Neuronal stem cell (in vitro differentiated cells): ENCODE measurements around the gene ITSN1.

Source experiments
- DNase-seq: peaks from one replicate; pipeline ENCODE4 v3.0.0-alpha.2; 2013; ENCODE audit warnings: low spot score
- H2AFZ ChIP-seq: one replicate; pipeline ENCODE4 v1.6.1; 2013; ENCODE audit warnings: mild to moderate bottlenecking, low read length, inconsistent platforms
- H2AK5ac ChIP-seq: 2 replicates; pipeline ENCODE4 v1.6.1; 2013; ENCODE audit warnings: low read depth, mild to moderate bottlenecking, inconsistent platforms, low read length, moderate library complexity, mixed read lengths
- H2BK120ac ChIP-seq: 2 replicates; pipeline ENCODE4 v1.6.1; 2013; ENCODE audit warnings: low read depth, mild to moderate bottlenecking, inconsistent platforms, low read length, moderate library complexity, mixed read lengths
- H2BK12ac ChIP-seq: one replicate; pipeline ENCODE4 v1.6.1; 2013; ENCODE audit warnings: low read length, inconsistent platforms
- H2BK15ac ChIP-seq: 2 replicates; pipeline ENCODE4 v1.6.1; 2013; ENCODE audit warnings: mild to moderate bottlenecking, low read length, inconsistent platforms, mixed read lengths
- H2BK5ac ChIP-seq: one replicate; pipeline ENCODE4 v1.6.1; 2013; ENCODE audit warnings: inconsistent platforms, mild to moderate bottlenecking, low read length, moderate library complexity
- H3K14ac ChIP-seq: one replicate; pipeline ENCODE4 v1.6.1; 2013; ENCODE audit warnings: low read length, inconsistent platforms
- H3K18ac ChIP-seq: 2 replicates; pipeline ENCODE4 v1.6.1; 2013; ENCODE audit warnings: low read length, inconsistent platforms
- H3K23ac ChIP-seq: 2 replicates; pipeline ENCODE4 v1.6.1; 2013; ENCODE audit warnings: low read depth, mild to moderate bottlenecking, mixed read lengths, low read length, inconsistent platforms; ENCODE audit not compliant: poor library complexity
- H3K27ac ChIP-seq: replicated peaks from 3 replicates; pipeline ENCODE4 v1.5.1; 2013; ENCODE audit warnings: low read length, inconsistent platforms
- H3K27me3 ChIP-seq, 3 experiments: 2 replicates each; pipeline ENCODE4 v1.6.1; 2013; ENCODE audit warnings: low read length in 3 of 3, mild to moderate bottlenecking in 2 of 3, inconsistent platforms in 1 of 3, low read depth in 1 of 3, mixed read lengths in 1 of 3, moderate library complexity in 1 of 3; ENCODE audit not compliant: control insufficient read depth in 3 of 3, insufficient read depth in 3 of 3
- H3K36me3 ChIP-seq, 2 donors: replicated peaks in 1 of 2; 2 replicates each; pipeline ENCODE4 v1.6.1; 2013; ENCODE audit warnings: low read length in 2 of 2; ENCODE audit not compliant: control insufficient read depth in 2 of 2, insufficient read depth in 2 of 2
- H3K4ac ChIP-seq: 2 replicates; pipeline ENCODE4 v1.6.1; 2013; ENCODE audit warnings: inconsistent platforms, mild to moderate bottlenecking, low read length, moderate library complexity
- H3K4me1 ChIP-seq, 2 donors: 1 replicate in 1 of 2; 2 replicates in 1 of 2; pipeline ENCODE4 v1.6.1; 2013; ENCODE audit warnings: low read length in 2 of 2, low read depth in 1 of 2; ENCODE audit not compliant: control insufficient read depth in 2 of 2, insufficient read depth in 1 of 2
- H3K4me2 ChIP-seq: one replicate; pipeline ENCODE4 v1.6.1; 2013; ENCODE audit warnings: mild to moderate bottlenecking, low read length, inconsistent platforms; ENCODE audit not compliant: insufficient read depth, poor library complexity, severe bottlenecking
- H3K4me3 ChIP-seq, 2 donors: 2 replicates each; pipeline ENCODE4 v1.5.1; 2013; ENCODE audit warnings: low read length in 2 of 2, mild to moderate bottlenecking in 2 of 2, inconsistent platforms in 1 of 2, moderate library complexity in 1 of 2
- H3K79me1 ChIP-seq: one replicate; pipeline ENCODE4 v1.6.1; 2013; ENCODE audit warnings: low read depth, mild to moderate bottlenecking, inconsistent platforms, low read length, moderate library complexity
- H3K9ac ChIP-seq: one replicate; pipeline ENCODE4 v1.6.1; 2013; ENCODE audit warnings: mild to moderate bottlenecking, low read depth, low read length, inconsistent platforms; ENCODE audit not compliant: poor library complexity
- H3K9me3 ChIP-seq, 2 donors: replicated peaks in 1 of 2; 2 replicates each; pipeline versions ENCODE3 to v1.6.1; 2013; ENCODE audit warnings: low read length in 2 of 2, mild to moderate bottlenecking in 2 of 2, inconsistent platforms in 1 of 2, low read depth in 1 of 2, mixed read lengths in 1 of 2, moderate library complexity in 1 of 2; ENCODE audit not compliant: control insufficient read depth in 2 of 2, insufficient read depth in 1 of 2
- H4K8ac ChIP-seq: one replicate; pipeline ENCODE4 v1.6.1; 2013; ENCODE audit warnings: low read depth, mild to moderate bottlenecking, inconsistent platforms, low read length, moderate library complexity
- H4K91ac ChIP-seq: one replicate; pipeline ENCODE4 v1.6.1; 2013; ENCODE audit warnings: low read length, low read depth, mild to moderate bottlenecking, inconsistent platforms; ENCODE audit not compliant: poor library complexity
- WGBS, 2 donors: extraction: QIAGEN DNeasy Blood & Tissue Kit; methylation state at CpG; one replicate each; pipeline ENCODE4 v1.1.7; 2013; ENCODE audit warnings: missing lambda C conversion rate in 2 of 2, mixed read lengths in 1 of 2; ENCODE audit not compliant: insufficient read length in 2 of 2, insufficient replicate concordance in 1 of 2; ENCODE audit errors: extremely low coverage in 2 of 2; 5-methylcytosine and 5-hydroxymethylcytosine counted together

The ITSN1 gene

GRCh38 chr21:33751120-33751519, 108.8 kb downstream of the ITSN1 start:
- no peak overlapping the region for H4K8ac ChIP-seq
- no peak overlapping the region for H3K18ac ChIP-seq
- H3K14ac ChIP-seq = no peak overlapping the region
- H3K36me3 ChIP-seq = peaks cover 9 to 69% of the 10 kb centered on the region in 2 donors
- H3K23ac ChIP-seq = no peak overlapping the region
- peaks cover 0 to 7% of the 10 kb centered on the region in 2 donors for H3K4me1 ChIP-seq
- H2BK5ac ChIP-seq = no peak overlapping the region
- no CpG with 5 or more reads among the region's 1 CpG for WGBS, 2 donors
- H3K27ac ChIP-seq = no peak overlapping the region
- H4K91ac ChIP-seq = no peak overlapping the region
- H2BK120ac ChIP-seq = no peak overlapping the region
- no peak overlapping the region for H2BK15ac ChIP-seq
- H2AFZ ChIP-seq = no peak overlapping the region
- H3K4me3 ChIP-seq = no peak overlapping the region
- H2AK5ac ChIP-seq = no peak overlapping the region
- H3K4me2 ChIP-seq = no peak overlapping the region
- H2BK12ac ChIP-seq = no peak overlapping the region
- H3K4ac ChIP-seq = no peak overlapping the region
- no peaks in the 10 kb centered on the region for H3K27me3 ChIP-seq
- H3K9ac ChIP-seq = no peak overlapping the region
- DNase-seq = no peak
- peaks cover 3 to 24% of the 10 kb centered on the region in 2 donors for H3K9me3 ChIP-seq
- H3K79me1 ChIP-seq = no peaks in the 10 kb centered on the region

- Histone ChIP-seq H4K8ac (no peak overlapping the region), H3K36me3 (peaks cover 9 to 73% of the 10 kb centered on the region in 2 donors), H3K27me3 (no peaks in the 10 kb centered on the region)
Measured at GRCh38 chr21:33751533-33751932, 109.2 kb downstream of the ITSN1 start.

GRCh38 chr21:33752260-33752659, 110.0 kb downstream of the ITSN1 start:
- H3K4me1 ChIP-seq = peaks cover 0 to 7% of the 10 kb centered on the region in 2 donors
- no CpG with 5 or more reads among the region's 2 CpGs for WGBS, 2 donors

More at GRCh38 chr21:33751533-33751932, 109.2 kb downstream of the ITSN1 start:
- no peak overlapping the region for H2BK12ac ChIP-seq
- no peak overlapping the region for H3K18ac ChIP-seq
- H2BK5ac ChIP-seq = no peak overlapping the region
- no peaks in the 10 kb centered on the region for H3K79me1 ChIP-seq
- no peak overlapping the region for H3K4me3 ChIP-seq
- H3K23ac ChIP-seq = no peak overlapping the region
- H3K14ac ChIP-seq = no peak overlapping the region
- H3K4ac ChIP-seq = no peak overlapping the region
- H3K27ac ChIP-seq = no peak overlapping the region
- no peak overlapping the region for H2AFZ ChIP-seq
- no peak overlapping the region for H3K4me2 ChIP-seq
- no peak overlapping the region for H2BK15ac ChIP-seq
- no peak overlapping the region for H2AK5ac ChIP-seq
- H2BK120ac ChIP-seq = no peak overlapping the region
- peaks cover 0 to 7% of the 10 kb centered on the region in 2 donors for H3K4me1 ChIP-seq
- H4K91ac ChIP-seq = no peak overlapping the region
- H3K9ac ChIP-seq = no peak overlapping the region
- H3K9me3 ChIP-seq = peaks cover 3 to 20% of the 10 kb centered on the region in 2 donors
- no peak for DNase-seq

GRCh38 chr21:33753886-33754285, 111.6 kb downstream of the ITSN1 start:
- H2BK5ac ChIP-seq = no peak overlapping the region
- H3K4me2 ChIP-seq = no peak overlapping the region
- H3K27me3 ChIP-seq = no peaks in the 10 kb centered on the region
- H4K91ac ChIP-seq = no peak overlapping the region
- H2BK120ac ChIP-seq = no peak overlapping the region
- no peak overlapping the region for H3K4me3 ChIP-seq
- DNase-seq = no peak
- H3K27ac ChIP-seq = no peak overlapping the region
- peaks cover 0 to 7% of the 10 kb centered on the region in 2 donors for H3K4me1 ChIP-seq
- H3K9ac ChIP-seq = no peak overlapping the region
- WGBS, 2 donors = no CpG with 5 or more reads among the region's 1 CpG
- H3K36me3 ChIP-seq = peaks cover 9 to 86% of the 10 kb centered on the region in 2 donors
- H3K79me1 ChIP-seq = no peaks in the 10 kb centered on the region
- peaks cover 2% of the 10 kb centered on the region in 2 donors for H3K9me3 ChIP-seq
- H2AFZ ChIP-seq = no peak overlapping the region
- no peak overlapping the region for H3K18ac ChIP-seq
- no peak overlapping the region for H3K4ac ChIP-seq
- no peak overlapping the region for H2BK15ac ChIP-seq
- no peak overlapping the region for H2AK5ac ChIP-seq
- no peak overlapping the region for H3K14ac ChIP-seq
- H3K23ac ChIP-seq = no peak overlapping the region
- no peak overlapping the region for H4K8ac ChIP-seq
- no peak overlapping the region for H2BK12ac ChIP-seq

More at GRCh38 chr21:33752260-33752659, 110.0 kb downstream of the ITSN1 start:
- H2BK120ac ChIP-seq = no peak overlapping the region
- no peak overlapping the region for H3K4me2 ChIP-seq
- no peak overlapping the region for H2AFZ ChIP-seq
- peaks cover 9 to 79% of the 10 kb centered on the region in 2 donors for H3K36me3 ChIP-seq
- H3K18ac ChIP-seq = no peak overlapping the region
- no peak overlapping the region for H2BK5ac ChIP-seq
- H2AK5ac ChIP-seq = no peak overlapping the region
- no peak overlapping the region for H3K4ac ChIP-seq
- no peak overlapping the region for H2BK12ac ChIP-seq
- no peak overlapping the region for H4K91ac ChIP-seq
- H3K27me3 ChIP-seq = no peaks in the 10 kb centered on the region
- DNase-seq = no peak
- no peak overlapping the region for H3K27ac ChIP-seq
- no peak overlapping the region for H2BK15ac ChIP-seq
- no peak overlapping the region for H4K8ac ChIP-seq
- peaks cover 3 to 13% of the 10 kb centered on the region in 2 donors for H3K9me3 ChIP-seq
- no peaks in the 10 kb centered on the region for H3K79me1 ChIP-seq
- H3K4me3 ChIP-seq = no peak overlapping the region
- no peak overlapping the region for H3K14ac ChIP-seq
- no peak overlapping the region for H3K9ac ChIP-seq
- H3K23ac ChIP-seq = no peak overlapping the region
